OCI-LY7 (cell line): ENCODE results near the gene HSD17B3.

Experiments
- EZH2phosphoT487 ChIP-seq: fragments of 200-600 bp; sonication (generic); IDR thresholded peaks from 2 replicates; pipeline ENCODE4 v1.6.1; 2018; ENCODE audit warnings: low read depth, borderline replicate concordance, mild to moderate bottlenecking, mixed run types, antibody characterized with exemption, low read length, moderate library complexity, mixed read lengths
- TF ChIP-seq, protein P1 (sequence below): fragments of 200-600 bp; sonication (generic); conservative IDR thresholded peaks from 2 replicates; pipeline ENCODE4 v1.5.1; 2014; ENCODE audit warnings: mild to moderate bottlenecking, antibody characterized with exemption, low read length, moderate library complexity, mixed read lengths

DNA sequence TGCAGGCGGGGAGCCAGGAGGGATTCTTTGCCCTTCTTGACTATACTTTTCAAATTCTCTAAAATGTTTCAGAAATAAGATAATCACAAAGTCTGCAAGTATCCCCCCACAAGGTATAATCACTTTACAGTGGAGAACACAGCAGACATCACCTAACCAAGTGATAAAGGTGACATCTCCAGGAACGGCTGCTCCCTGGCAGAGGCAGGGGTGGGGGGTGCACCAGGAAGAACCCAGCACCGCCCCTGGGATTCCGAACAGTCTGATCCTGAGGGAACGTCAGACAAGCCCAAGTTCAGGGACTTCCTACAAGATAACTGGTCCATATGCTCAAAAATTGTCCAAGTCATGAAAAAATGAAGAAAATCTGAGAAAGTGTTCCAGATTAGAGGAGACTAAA, 85.4 kb downstream of the HSD17B3 start:
- TF ChIP-seq, protein P1, sequence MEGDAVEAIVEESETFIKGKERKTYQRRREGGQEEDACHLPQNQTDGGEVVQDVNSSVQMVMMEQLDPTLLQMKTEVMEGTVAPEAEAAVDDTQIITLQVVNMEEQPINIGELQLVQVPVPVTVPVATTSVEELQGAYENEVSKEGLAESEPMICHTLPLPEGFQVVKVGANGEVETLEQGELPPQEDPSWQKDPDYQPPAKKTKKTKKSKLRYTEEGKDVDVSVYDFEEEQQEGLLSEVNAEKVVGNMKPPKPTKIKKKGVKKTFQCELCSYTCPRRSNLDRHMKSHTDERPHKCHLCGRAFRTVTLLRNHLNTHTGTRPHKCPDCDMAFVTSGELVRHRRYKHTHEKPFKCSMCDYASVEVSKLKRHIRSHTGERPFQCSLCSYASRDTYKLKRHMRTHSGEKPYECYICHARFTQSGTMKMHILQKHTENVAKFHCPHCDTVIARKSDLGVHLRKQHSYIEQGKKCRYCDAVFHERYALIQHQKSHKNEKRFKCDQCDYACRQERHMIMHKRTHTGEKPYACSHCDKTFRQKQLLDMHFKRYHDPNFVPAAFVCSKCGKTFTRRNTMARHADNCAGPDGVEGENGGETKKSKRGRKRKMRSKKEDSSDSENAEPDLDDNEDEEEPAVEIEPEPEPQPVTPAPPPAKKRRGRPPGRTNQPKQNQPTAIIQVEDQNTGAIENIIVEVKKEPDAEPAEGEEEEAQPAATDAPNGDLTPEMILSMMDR, result no peak
- TF ChIP-seq EZH2phosphoT487, result no peak
